ENCODE measurements around the gene PGM1.

The PGM1 gene

DNA sequence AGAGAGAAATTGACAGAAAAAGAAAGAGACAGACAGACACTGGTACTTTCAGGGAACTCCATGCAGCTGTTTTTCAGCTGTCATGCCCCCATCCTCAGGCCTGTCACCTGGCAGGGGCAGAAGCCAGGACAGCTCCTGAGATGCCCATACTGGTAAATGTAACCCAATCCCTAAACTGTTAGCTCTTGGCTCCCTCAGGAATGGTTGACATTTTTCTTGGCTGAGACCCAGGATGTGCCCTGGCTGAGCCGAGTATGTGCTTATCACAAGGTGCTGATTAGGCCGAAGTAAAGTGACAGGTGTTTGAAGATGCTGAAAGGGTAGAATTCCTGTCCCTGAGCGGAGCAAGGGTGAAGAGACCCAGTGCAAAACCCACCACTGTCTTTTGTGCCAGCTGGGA lies 50.7 kb downstream of the PGM1 start:
- TF ChIP-seq, protein P1, sequence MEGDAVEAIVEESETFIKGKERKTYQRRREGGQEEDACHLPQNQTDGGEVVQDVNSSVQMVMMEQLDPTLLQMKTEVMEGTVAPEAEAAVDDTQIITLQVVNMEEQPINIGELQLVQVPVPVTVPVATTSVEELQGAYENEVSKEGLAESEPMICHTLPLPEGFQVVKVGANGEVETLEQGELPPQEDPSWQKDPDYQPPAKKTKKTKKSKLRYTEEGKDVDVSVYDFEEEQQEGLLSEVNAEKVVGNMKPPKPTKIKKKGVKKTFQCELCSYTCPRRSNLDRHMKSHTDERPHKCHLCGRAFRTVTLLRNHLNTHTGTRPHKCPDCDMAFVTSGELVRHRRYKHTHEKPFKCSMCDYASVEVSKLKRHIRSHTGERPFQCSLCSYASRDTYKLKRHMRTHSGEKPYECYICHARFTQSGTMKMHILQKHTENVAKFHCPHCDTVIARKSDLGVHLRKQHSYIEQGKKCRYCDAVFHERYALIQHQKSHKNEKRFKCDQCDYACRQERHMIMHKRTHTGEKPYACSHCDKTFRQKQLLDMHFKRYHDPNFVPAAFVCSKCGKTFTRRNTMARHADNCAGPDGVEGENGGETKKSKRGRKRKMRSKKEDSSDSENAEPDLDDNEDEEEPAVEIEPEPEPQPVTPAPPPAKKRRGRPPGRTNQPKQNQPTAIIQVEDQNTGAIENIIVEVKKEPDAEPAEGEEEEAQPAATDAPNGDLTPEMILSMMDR (IDR thresholded peaks at IDR 0.05), result no peak

- TF ChIP-seq, protein P1 (IDR thresholded peaks at IDR 0.05), result no peak
Observed at GRCh38 chr1:63645317-63645716, 52.1 kb downstream of the PGM1 start.

GRCh38 chr1:63648689-63649088 lies 55.5 kb downstream of the PGM1 start:
- TF ChIP-seq, protein P1 (IDR thresholded peaks at IDR 0.05), result no peak

GRCh38 chr1:63651161-63651701 lies 58.0 kb downstream of the PGM1 start:
- TF ChIP-seq, protein P1 (IDR thresholded peaks at IDR 0.05), result no peak

DNA sequence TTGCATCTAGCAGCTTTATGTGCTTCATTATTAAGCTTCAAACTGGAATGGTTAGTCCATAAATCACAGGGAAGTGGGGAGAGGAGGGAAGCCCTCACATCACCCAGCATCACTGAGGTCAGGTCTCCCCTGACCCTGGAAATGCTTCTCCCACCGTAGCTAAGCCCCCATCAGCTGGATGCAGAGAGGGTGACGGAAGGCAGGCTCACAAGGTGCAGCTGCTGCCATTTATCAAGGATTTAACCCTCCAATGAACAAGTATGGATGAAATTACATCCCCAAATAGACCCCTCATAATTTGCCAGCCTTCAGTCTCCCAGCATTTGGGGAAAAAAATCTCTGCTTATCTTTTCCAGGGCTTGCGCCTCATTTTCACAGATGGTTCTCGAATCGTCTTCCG lies 60.8 kb downstream of the PGM1 start:
- TF ChIP-seq, protein P1 (IDR thresholded peaks at IDR 0.05), result no peak

DNA sequence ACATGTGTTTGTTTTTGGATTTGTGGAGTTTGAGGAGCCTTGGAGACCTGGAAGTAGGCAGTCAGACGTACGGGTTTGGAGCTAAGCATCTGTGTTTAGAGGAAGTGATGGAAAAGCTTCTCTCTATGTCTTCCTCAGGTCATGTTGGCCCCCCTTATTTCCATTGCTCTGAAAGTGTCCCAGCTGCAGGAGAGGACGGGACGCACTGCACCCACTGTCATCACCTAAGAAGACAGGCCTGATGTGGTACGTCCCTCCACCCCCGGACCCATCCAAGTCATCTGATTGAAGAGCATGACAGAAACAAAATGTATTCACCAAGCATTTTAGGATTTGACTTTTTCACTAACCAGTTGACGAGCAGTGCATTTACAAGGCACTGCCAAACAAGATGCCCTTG lies 66.2 kb downstream of the PGM1 start:
- TF ChIP-seq, protein P1 (IDR thresholded peaks at IDR 0.05), result no peak

GRCh38 chr1:63662056-63662836 lies 69.0 kb downstream of the PGM1 start:
- TF ChIP-seq, protein P1 (IDR thresholded peaks at IDR 0.05), result no peak

Measured in LNCAP (cell line).